GM18519 (cell line): ENCODE measurements around the gene FRAS1.
"Not testable (repeated sequence)": the region's sequence is repeated elsewhere in the genome, so short reads cannot be mapped to it uniquely, and the experiment has no call there.

Experiments
- ATAC-seq: cut with Tn5 transposase; IDR thresholded peaks from one replicate; pipeline ENCODE4 v1.9.1; 2021; ENCODE audit warnings: mild to moderate bottlenecking, moderate library complexity; ENCODE audit not compliant: unreplicated experiment, low FRiP score

Gene FRAS1

GRCh38 chr4:78119698-78120097, 62.6 kb downstream of the FRAS1 start:
- no peak for ATAC-seq

DNA sequence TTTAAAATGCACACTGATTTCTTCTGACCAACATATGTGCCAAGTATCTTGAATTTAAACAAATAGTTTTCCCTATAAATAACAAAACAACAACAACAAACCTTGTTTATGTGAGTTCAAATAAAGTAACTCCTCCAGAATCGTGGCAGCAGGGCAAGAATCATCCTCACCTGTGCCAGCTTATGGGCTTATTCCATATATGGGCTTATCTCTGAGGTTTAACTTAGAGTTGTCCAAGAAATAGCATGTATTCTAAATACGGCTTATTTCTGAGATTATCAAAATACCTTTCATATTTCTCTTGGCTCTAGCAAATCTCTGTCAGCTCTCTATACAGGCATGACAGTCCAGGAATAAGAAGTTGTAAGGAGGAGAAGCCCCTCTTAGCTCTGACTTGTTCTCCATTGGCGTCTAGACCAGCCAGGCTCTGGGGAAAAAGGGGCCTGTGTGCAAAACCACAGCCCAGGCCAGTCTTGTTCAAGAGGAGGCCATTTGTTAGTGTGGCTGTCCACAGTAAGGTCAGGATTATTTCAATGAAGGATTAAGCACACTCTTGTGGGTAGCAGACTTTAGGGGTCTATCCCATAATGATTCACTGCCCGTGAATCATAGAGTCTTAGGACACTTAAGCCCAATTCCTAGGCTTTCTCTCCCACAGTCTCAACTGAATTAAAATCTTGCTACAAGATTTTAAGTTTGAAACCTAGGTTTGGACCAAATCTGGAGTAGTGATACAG, 63.2 kb downstream of the FRAS1 start:
- no peak for ATAC-seq

- no peak for ATAC-seq
Measured at GRCh38 chr4:78121338-78121904, 64.3 kb downstream of the FRAS1 start.

DNA sequence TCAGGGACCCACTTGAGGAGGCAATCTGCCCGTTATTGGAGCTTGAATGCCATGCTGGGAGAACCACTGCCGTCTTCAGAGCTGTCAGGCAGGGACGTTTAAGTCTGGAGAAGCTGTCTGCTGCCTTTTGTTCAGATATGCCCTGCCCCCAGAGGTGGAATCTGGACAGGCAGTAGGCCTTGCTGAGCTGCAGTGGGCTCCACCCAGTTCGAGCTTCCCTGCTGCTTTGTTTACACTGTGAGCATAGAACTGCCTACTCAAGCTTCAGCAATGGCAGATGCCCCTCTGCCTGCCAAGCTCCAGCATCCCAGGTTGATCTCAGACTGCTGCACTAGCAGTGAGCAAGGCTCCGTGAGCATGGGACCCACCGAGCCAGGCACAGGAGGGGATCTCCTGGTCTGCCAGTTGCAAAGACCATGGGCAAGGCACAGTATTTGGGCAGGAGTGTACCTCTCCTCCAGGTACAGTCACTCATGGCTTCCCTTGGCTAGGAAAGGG, 68.8 kb downstream of the FRAS1 start:
- not testable (repeated sequence) for ATAC-seq

DNA sequence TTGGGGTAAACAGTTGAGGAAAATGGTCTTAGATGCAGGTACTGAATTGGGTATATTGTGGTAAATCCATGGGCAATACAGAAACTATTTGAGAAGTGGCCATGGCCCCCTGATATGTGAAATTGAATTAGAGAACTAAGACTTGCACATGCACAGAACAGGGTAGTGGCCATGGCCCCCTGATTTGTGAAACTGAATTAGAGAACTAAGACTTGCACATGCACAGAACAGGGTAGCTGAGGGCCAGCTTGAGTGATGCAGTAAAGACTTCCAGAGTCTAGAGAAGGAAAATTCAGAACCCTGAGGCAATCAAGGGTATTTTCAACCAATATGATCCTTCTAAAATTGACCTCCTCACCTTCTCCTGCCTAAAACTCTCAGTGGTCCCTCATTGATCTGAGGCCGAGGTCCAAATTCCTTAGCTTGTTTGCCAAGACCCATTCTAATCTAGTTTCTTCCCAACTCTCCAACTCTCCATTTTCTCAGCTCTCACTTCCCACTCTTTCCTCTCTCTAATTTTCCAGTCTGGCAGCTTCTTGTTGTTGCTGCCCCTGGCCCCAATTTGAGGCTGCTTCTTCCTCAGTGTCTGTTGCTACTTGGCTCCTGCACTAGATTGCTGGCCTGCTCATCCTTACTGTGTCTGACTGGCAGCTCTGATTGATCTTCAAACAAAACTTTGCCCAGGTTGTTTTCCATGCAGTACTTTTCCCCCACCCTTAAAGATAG, 72.4 kb downstream of the FRAS1 start:
- no peak for ATAC-seq

DNA sequence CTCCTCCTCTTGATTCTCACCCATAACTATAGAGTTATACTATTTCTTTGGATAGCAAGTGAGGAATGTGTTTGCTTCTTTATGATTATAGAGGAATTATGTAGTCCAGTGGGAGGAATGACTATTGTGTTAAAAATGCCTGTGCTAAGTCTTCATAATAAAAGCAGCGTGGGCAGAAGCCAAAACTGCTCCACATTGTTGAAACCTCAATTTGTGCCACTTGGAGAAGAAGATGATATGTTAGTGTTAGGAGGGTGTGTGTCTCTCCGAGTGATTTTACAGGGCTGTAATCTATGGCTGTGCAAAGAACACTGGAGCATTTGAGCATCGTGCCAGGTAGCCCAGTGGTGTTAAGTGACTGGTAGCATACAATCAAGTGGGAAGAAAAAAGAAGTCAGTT, 74.3 kb downstream of the FRAS1 start:
- no peak for ATAC-seq

DNA sequence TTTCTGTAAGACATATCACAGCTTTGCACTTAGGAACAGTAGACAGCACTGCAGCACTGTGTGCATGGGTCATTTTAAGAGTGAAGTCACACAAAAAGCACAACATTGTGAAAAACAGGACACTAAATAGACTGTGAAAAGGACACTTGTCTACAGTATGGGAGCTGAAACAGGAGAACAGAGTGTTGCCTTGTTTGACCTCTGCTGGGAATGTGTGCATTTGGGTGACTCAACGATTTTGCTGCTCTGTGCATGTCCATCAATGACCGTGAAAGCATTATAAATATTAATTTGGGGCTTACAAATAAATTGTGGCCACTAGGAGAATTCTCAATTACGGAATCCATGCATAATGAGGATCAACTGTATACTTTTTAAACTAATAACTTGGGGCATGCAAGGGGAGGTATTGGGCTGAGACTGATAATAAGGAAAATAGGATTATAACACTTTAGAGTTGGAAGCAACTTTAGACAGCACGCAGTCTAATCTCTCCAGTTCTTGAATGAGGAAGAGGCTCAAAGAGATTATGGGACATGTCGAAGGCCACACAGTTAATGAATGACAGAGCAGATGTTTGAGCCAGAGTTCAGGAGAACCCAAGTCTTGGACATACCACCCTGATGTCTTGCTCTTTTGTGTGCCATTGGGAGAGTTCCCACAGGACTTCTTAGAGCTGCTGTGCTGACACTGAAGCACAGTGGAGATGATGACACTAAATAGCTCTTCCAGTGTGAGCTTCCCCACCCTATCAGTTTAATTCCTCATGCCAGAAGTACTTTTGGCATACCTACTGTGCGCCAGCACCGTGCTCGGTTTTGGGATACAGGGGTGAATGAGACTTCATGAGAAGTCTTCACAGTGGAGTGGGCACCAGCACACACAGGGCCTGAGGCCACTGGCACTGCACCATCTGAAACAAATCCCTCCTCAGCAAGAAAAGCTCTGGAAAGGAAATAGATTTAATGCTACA, 79.3 kb downstream of the FRAS1 start:
- no peak for ATAC-seq

DNA sequence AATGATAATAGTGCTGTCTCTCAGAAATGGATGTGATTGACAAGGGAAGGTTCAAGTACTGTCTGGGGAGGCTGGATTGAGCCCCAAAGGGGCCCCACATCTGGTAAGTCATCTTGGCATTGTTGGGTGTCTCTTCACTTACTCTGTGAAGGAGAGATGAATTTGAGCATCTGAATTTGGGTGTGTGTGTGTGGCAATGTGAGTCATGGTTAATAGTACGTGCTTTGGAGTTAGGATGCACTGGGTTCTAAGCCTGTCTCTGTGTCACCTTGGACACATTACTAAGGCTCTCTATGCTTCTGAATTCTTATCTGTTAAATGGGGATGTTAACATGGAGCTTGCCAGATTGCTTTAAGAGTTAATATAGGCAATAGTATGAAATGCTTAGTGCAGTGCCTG, 80.4 kb downstream of the FRAS1 start:
- no peak for ATAC-seq

GRCh38 chr4:78138252-78138651, 81.1 kb downstream of the FRAS1 start:
- ATAC-seq: no peak

DNA sequence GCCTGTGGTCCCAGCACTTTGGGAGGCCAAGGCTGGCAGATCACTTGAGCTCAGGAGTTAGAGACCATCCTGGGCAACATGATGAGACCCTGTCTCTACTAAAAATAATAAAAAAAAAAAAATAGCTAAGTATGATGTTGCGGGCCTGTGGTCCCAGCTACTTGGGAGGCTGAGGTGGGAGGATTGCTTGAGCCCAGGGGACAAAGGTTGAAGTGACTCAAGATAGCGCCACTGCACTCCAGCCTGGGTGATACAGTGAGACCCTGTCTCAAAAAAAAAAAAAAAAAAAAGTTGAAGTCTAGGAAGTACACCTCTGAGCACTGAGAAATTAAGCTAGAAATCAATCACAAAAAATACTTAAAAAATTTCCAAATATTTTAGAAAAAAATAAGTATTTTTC, 86.5 kb downstream of the FRAS1 start:
- no peak for ATAC-seq

DNA sequence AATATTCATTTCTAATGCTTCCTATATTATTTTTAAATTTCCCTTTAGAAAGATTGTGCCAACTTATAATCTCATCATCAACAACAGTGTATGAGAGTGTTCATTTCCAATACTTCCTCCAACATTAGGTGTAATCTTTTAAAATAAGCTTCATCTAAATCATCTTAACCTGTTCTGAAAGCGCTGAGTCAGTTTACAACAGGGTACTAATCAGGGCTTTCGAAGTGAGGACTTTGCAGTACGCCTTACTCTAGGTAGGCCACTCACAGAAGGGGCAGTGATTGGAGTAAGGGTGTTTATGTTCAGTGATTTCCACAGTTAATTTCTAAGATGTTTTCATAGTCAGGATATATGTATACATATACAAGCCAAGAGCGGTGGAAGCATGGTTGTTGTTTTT, 87.9 kb downstream of the FRAS1 start:
- no peak for ATAC-seq

DNA sequence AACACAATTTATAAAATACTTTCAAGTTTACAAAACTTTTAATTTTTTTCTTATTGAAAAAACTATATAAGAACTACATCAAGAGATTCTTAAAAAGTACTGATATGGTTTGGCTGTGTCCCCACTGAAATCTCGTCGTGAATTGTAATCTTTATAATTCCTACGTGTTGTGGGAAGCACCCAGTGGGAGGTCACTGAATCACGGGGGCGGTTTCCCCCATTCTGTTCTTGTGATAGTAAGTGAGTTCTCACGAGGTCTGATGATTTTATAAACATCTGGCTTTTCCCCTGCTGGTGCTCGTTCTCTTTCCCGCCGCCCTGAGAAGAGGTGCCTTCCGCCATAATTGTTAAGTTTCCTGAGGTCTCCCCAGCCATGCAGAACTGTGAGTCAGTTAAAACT, 88.5 kb downstream of the FRAS1 start:
- no peak for ATAC-seq

DNA sequence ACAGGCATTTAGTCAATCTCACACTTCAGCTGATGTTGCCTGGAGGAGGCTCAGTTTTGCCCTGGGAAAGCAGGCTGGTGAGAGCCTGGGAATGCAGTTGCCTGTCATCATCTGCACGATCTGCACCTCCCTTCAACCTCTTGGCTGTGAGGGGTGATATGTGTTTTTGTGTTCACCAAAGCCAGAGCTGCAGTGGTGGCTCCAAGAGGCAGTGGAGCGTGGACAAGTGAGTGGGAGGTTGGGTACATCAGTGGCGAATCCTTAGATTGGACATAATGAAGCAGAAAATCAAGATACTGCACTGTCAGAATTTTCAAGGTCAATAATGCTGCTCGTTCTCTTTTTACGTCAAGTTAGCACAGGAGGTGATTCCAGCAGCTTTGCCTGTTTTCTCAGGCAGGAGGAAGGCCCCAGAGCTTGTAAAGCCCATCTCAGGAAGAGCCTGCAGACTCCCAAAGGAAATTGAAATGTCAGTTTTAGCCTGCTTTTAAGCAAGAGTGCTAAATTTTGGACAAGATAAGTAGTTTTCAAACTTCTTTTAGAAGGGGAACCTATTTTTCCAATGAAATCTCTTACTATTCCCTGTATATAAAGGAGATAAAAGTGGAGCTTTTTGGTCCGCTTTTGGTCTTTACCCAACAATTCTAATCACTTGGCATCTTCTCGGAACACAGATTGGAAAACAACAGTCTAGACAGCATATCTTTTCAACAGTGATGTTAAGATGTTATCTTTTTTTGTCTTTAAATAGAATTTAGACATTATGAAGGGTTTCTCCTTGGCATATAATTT, 92.8 kb downstream of the FRAS1 start:
- ATAC-seq: no peak

DNA sequence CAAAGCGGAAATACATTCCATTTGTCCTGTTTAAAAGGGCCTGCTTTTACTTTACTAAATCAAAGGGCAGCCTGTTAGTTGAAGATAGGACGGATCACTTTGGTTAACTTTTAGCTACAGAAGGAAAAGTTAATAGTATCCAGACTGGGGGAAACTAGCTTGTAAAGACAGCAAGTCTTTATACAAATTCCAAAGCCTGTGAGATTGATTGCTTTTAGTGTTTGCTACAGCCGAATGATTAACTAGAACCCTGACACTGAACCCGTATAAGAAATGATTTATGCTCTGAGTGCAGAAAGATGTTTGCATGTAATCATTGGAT, 93.4 kb downstream of the FRAS1 start:
- no peak for ATAC-seq

DNA sequence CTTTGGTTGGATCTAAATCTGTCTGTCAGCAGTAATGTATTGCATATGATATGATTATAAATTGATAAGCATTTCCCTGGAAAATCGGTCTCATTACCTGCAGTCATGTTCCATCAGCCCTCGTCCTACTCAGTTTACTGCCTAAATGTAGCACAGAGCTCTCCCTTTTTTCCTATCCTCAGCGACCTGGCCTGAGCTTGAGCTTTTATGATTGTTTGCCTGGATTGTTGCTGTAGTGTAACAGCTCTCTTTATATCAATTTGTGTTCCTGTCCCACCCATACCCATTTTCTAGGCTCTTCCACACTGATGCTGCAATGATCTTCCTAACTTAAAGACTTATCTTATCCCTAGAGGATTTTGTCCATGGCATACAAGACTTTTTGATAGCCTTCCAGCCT, 95.7 kb downstream of the FRAS1 start:
- ATAC-seq: no peak

DNA sequence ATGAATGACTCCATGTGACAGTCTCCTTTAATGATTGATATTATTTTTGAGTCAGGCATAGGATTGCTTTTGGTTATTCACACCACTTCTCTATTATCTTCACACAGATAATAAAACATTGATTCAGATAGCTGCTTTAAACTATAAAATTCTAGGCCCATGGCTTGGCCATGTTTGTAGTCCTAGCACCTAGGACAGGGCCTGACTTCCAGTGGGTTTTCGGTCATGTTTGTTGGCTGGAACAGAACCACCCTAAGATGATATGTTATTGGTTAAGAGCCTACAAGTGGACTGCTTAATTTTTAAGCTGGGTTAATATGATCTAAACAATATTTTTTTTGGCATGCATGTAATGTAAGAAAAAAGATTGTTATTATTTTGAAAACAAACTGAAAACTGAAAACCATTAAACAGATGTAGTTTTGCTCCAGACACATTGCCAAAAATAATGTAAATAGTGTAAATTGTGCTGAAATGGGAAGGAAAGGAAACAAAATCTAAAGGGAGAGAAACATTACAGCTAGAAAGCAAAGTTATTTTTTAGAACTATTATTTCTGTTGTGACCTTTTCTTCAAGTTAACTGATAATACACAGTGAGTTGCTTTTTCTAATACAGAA, 98.0 kb downstream of the FRAS1 start:
- no peak for ATAC-seq

- no peak for ATAC-seq
Measured at GRCh38 chr4:78155616-78156105, 98.5 kb downstream of the FRAS1 start.

DNA sequence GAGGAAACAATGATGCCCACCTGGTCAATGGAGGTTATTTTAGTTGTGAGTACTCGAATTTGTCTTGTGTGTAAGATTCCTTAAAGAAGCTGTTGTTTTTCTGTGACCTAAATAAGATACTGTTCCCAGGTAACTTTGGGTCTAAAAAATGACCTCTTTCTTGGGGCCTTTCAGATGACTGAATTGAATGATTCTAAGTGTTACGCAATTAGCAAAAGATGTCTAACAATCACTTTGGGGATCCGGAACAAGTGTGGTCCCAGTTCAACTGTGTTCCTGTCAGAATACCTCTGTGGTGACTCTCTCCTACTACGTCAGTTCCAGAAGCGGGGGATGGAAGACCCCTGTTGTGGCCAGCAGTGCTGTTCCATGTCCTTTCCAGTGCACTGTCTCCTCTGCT, 99.4 kb downstream of the FRAS1 start:
- no peak for ATAC-seq

DNA sequence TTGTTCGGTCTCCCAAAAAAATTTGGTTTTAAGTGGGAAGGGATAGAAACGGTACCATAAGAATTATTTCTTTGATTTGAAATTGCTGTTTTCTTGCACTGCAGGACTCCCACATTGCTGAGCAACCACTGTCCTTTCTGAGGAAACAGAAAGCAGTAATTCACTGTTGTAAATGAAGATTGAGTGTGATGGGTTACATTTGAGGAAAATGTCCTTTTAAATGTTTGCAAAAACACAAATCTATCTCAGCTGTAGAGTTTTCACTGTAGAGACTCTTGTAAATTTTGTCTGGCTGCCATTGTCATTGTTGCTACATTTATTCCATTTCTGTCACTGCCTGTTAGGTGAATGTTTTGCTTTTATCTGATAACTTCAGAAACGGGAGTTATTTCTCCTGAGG, 105.2 kb downstream of the FRAS1 start:
- ATAC-seq: no peak
